UCSD-AML1 (cell line): Measurements from ENCODE around the gene FPGS.
A peak's percentile ranks its signal among the peaks of the same experiment; 100 is the strongest.

ENCODE experiments used
- DNase-seq: peaks from one replicate; lab custom pipeline; 2025; ENCODE audit not compliant: unreplicated experiment; lab: John Stamatoyannopoulos, UW

FPGS gene

DNA sequence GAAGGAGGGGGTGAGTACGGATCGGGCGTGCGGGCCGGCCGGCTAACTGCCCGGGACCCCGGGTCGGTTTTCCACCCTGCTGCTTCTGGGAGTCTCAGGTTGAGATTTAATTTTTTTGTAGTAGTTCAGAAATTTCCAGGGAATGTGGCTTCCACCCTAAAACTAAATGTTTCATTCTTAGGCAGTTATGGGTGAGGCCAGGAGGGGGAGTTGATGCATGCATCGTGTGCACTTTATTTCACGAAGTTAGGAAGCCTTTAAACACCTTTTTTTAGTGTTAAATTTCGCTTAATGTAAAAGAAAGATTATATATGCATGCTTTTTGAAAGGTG, 15.9 kb upstream of the FPGS start:
- no peak for DNase-seq

DNA sequence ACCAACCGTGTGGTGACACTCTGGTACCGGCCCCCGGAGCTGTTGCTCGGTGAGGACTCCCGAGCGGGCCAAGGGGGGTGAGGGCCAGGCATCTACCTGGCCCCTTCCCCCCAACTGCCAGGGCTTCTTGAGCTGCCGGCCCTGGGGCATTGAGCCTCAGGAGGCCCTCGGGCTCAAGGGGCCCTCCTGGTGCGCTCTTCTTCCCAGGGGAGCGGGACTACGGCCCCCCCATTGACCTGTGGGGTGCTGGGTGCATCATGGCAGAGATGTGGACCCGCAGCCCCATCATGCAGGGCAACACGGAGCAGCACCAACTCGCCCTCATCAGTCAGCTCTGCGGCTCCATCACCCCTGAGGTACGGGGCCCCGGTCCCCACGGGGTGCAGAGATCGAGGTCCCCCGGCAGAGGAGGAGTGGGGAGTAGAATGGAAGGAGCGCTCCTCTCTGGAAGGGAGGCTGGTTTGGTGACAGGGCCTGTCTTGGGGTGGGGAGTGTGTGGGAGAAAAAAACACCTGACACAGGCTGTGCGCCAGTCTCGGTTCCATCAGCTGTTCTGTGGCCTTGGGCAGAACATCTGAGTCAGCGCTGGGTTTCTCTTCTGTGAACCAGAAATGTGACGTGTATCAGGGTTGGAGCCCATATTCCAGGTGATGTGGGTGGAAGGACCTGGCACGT, 14.2 kb upstream of the FPGS start:
- no peak for DNase-seq

DNA sequence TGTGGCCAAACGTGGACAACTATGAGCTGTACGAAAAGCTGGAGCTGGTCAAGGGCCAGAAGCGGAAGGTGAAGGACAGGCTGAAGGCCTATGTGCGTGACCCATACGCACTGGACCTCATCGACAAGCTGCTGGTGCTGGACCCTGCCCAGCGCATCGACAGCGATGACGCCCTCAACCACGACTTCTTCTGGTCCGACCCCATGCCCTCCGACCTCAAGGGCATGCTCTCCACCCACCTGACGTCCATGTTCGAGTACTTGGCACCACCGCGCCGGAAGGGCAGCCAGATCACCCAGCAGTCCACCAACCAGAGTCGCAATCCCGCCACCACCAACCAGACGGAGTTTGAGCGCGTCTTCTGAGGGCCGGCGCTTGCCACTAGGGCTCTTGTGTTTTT, 13.5 kb upstream of the FPGS start:
- DNase-seq: no peak

GRCh38 chr9:127790094-127790855, 12.4 kb upstream of the FPGS start:
- no peak for DNase-seq

DNA sequence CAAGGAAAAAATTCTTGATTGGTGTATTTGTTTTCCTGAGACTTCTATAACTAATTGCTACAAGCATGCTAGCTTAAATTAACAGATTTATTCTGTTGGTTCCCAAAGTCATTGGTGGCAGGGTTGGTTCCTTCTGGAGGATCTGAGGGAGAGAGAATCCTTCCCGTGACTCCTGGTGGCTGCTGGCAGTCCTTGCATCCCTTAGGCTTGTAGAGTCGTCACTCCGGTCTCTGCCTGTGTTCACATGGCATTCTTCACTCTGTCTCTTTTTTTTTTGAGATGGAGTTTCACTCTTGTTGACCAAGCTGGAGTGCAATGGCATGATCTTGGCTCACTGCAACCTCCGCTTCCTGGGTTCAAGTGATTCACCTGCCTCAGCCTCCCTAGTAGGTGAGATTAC, 11.6 kb upstream of the FPGS start:
- DNase-seq: no peak

DNA sequence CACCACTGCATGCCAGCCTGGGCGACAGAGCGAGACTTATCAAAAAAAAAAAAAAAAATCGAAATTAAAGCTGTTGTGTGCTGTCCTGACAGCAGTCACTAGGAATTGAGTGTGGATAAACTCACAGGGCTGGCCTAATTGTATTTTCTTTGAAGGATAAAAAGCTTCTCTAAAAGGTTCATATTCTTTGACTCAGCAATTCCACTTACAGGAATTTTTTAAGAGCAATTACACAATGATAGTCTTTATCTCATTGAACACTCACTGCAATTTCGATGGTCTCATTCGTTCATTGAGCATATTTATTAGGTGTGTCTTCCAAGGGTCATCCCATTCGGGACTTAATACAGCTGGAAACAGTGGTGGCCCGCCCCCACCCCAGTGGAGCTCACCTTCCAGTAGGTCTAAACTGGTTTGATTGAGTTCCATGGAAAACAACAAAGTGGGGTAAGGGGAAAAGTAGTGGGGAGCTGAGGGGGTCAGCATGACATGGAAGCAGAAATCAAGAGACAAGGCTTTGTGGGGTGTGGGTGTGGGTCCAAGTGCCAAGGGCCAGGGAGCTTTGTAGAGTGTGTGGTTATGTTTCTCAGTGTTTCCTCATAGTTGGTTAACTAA, 10.2 kb upstream of the FPGS start:
- DNase-seq: no peak

GRCh38 chr9:127793093-127793708, 9.5 kb upstream of the FPGS start:
- no peak for DNase-seq

DNA sequence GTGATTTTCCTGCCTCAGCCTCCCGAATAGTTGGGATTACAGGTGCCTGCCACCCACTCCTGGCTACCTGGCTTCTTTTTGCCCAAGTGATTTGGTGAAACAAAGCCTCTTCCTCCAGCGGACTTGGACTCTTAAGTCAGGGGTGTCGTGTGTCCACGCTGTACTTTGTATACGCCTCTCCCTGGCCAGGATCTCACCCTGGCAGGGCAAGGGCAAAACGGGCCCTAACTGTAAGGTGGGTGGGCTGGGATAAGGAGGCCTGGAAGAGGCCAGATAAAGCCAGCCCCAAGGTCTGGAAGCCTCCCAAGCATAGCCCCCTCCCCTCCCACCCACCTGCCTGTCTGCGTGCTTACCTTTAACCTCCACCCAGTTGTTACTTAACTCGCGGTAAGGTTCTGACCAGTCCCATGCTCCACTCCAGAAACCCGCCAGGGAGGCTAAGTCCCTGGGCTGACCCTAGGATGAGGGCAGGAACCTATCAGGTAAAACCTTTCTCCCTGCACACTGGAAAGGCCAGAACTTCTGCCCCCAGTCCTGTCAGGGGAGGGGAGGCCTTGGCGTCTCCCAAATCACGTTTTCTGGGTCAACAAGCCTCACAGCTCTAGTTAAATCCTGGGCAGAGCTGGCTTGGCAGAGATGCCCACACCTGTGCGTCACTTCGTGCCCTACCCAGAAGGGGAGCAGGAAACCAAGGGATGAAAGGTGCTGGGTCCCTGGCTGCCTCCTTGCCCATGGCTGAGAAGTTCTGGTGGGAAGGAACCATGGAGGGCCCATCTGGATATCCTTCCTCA, 8.5 kb upstream of the FPGS start:
- no peak for DNase-seq

GRCh38 chr9:127796225-127796813, 6.4 kb upstream of the FPGS start:
- no peak for DNase-seq

DNA sequence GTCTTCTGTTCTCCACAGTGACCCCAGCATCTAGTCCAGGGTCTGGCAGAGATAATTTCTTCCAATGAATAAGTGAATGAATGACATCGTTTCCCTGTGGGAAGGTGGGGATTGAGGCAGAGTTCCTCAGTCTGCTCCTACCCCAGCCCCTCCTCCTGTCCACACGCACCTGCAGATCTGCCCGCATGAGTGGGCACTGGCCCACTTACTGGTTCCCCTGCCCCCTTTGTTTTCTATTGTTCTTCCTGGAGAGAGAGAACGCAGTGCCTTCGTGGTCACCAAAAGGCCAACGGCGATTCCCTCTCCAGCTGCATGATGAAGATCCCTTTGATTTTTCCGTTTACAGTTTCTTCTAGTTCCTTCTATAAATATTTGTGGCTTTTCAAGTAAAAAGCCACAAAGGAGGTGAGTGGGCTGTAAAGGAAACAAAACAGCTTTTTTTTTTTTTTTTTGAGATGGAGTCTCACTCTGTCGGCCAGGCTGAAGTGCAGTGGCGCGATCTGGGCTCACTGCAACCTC, 5.8 kb upstream of the FPGS start:
- DNase-seq: peak; percentile 59

DNA sequence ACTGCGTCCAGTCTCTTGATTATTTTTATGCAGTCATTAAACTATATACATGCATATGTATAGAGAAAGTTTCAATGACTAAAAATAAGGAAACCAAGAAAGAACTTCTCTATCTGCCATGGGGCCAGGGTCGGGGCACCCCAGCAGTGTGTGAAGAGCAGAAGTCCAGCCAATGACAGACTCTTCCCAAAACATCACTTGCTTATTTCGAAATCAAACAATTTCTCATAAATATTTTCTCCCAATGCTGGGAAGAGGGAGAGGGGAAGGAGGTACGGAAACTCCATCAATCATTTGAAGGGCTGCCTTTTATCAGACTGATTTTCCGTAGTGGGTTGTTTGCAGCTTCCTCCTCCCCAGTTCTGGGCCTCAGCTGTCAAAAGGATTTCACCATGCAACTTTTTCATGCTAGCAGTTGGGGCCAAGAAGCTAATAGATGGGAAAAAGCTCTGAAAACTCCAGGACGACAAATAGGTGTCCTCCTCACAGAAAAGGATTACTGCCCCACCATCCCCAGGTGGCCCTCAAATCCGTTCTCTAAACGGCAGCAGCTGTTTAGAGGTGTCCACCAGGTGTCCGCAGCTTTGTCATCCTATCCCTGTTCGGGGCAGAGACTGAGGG, 617 bp upstream of the FPGS start:
- DNase-seq: no peak

GRCh38 chr9:127803507-127804352, 1.0 kb downstream of the FPGS start:
- no peak for DNase-seq

DNA sequence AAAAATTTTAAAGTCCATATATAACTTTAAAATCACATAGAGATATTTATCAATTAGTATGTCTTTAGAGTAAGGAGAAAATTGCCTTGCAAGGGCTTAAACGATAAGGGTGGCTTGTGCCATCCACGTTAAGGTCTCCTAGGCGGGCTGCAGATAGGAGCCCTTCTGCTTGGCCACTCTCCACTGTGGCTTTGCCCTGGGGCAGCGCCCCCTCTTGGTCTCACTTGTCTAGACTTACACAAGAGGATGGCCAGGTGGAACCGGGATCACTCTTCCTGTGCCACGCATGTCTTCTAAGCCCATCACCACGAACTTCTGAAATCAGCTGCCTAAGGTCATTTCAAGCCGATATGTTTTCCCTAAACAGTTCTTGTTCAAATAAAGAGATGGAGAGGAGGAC, 2.9 kb downstream of the FPGS start:
- peak; percentile 61 for DNase-seq

DNA sequence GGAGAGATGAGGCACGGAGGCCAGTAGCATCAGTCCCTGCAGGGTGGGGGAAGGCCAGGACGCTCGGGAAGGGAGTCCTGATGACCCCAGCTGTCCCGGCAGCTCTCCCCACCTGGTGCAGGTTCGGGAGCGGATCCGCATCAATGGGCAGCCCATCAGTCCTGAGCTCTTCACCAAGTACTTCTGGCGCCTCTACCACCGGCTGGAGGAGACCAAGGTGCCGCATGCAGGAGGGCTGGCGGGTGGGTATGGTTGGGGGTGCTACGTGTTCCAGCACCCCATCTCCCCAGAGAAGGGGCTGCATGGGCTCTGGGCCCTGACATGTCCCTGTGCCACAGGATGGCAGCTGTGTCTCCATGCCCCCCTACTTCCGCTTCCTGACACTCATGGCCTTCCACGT, 4.2 kb downstream of the FPGS start:
- no peak for DNase-seq

GRCh38 chr9:127808347-127809001, 5.8 kb downstream of the FPGS start:
- DNase-seq: no peak

DNA sequence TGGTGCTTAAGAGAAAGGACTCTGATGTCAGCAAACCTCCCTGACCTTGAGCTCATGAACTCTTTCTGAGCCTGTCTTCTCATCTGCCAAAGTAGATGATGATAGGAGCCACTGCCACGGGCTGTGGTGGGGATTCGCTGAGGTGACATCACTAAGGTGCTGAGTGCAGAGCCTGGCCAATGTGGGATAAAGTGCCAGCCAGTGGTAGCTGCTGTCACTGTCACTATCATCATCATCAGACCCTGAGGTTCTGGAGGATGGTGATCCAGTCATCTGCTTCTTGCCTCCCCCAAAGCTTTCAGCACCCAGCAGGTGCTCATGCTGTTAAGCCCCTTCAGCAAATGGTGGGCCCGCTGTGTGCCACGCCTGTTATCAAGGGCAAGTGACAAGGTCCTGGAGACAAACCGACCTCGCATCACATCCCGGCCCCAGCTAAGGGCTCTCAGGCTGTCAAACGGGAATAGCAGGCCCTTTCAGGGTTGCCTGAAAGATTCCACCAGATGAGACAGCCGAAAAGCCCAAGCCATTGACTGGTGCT, 6.4 kb downstream of the FPGS start:
- no peak for DNase-seq

- no peak for DNase-seq
Observed at GRCh38 chr9:127809540-127810377, 7.1 kb downstream of the FPGS start.
